Loucy (cell line): Measurements from ENCODE around the gene NGFR.

Experiments used
- H2AFZ ChIP-seq: fragments of 200-600 bp; sonication (generic); 2 replicates; pipeline ENCODE4 v1.6.0; 2016; ENCODE audit warnings: antibody characterized with exemption, mild to moderate bottlenecking, low read length, moderate library complexity
- H3F3A ChIP-seq: fragments of 200-600 bp; 2 replicates; pipeline ENCODE4 v1.6.0; 2016; ENCODE audit warnings: antibody characterized with exemption, low read depth, mild to moderate bottlenecking
- H3K27me3 ChIP-seq: fragments of 200-600 bp; sonication (generic); 2 replicates; pipeline ENCODE4 v1.6.1; 2014; ENCODE audit warnings: low read length, mild to moderate bottlenecking; ENCODE audit not compliant: insufficient read depth, poor library complexity, severe bottlenecking
- H3K36me3 ChIP-seq: fragments of 200-600 bp; sonication (generic); 2 replicates; pipeline ENCODE4 v1.6.1; 2016; ENCODE audit warnings: low read length; ENCODE audit not compliant: insufficient read depth
- H3K4me1 ChIP-seq: fragments of 200-600 bp; sonication (generic); 2 replicates; pipeline ENCODE4 v1.5.1; 2014; ENCODE audit warnings: low read length, mild to moderate bottlenecking; ENCODE audit not compliant: insufficient read depth, poor library complexity, severe bottlenecking
- H3K4me2 ChIP-seq: fragments of 200-600 bp; sonication (generic); 2 replicates; pipeline ENCODE4 v1.6.0; 2014; ENCODE audit warnings: antibody characterized with exemption, low read length, low read depth, mild to moderate bottlenecking; ENCODE audit not compliant: poor library complexity, severe bottlenecking
- H3K4me3 ChIP-seq: fragments of 200-600 bp; sonication (generic); 2 replicates; pipeline ENCODE4 v1.5.1; 2014; ENCODE audit warnings: low read length, mild to moderate bottlenecking, mixed read lengths; ENCODE audit not compliant: poor library complexity, severe bottlenecking
- H3K79me2 ChIP-seq: fragments of 200-600 bp; sonication (generic); 2 replicates; pipeline ENCODE4 v1.6.1; 2014; ENCODE audit warnings: low read length; ENCODE audit not compliant: insufficient read depth
- H3K9ac ChIP-seq: fragments of 200-600 bp; sonication (generic); 2 replicates; pipeline ENCODE4 v1.6.0; 2014; ENCODE audit warnings: mild to moderate bottlenecking, low read depth, low read length, moderate library complexity; ENCODE audit not compliant: poor library complexity, severe bottlenecking
- H3K9me2 ChIP-seq: fragments of 200-600 bp; sonication (generic); replicated peaks from 2 replicates; pipeline ENCODE4 v1.6.1; 2016; ENCODE audit warnings: low read depth, low read length, mixed read lengths
- H3K9me3 ChIP-seq: fragments of 200-600 bp; sonication (generic); 2 replicates; pipeline ENCODE4 v1.6.1; 2014; ENCODE audit warnings: mild to moderate bottlenecking, antibody characterized with exemption, low read length, low read depth; ENCODE audit not compliant: insufficient read depth
- H4K20me1 ChIP-seq: fragments of 200-600 bp; sonication (generic); 2 replicates; pipeline ENCODE4 v1.6.0; 2014; ENCODE audit warnings: antibody characterized with exemption, low read length, mild to moderate bottlenecking; ENCODE audit not compliant: insufficient read depth, poor library complexity, severe bottlenecking
- CTCF ChIP-seq: fragments of 200-600 bp; sonication (generic); conservative IDR thresholded peaks from 2 replicates; pipeline ENCODE4 v1.5.1; 2014; ENCODE audit warnings: mild to moderate bottlenecking, antibody characterized with exemption, low read length
- EZH2phosphoT487 ChIP-seq: fragments of 200-600 bp; IDR thresholded peaks from 2 replicates; pipeline ENCODE4 v1.6.1; 2018; ENCODE audit warnings: antibody characterized with exemption, mild to moderate bottlenecking, moderate library complexity, borderline replicate concordance

Gene NGFR

GRCh38 chr17:49545007-49545660, 50.0 kb downstream of the NGFR start:
- Histone ChIP-seq H3K27me3 (no peaks in the 10 kb centered on the region), H4K20me1 (no peaks in the 10 kb centered on the region), H3K4me1 (peaks cover 7% of the 10 kb centered on the region), H3F3A (no peaks in the 10 kb centered on the region), H2AFZ (no peak overlapping the region), H3K36me3 (no peaks in the 10 kb centered on the region), H3K4me2 (no peak overlapping the region), H3K9ac (no peak overlapping the region), H3K9me3 (peaks cover 9% of the 10 kb centered on the region; the same call in 1 of the 2 replicates), H3K4me3 (no peak overlapping the region), H3K9me2 (no peaks in the 10 kb centered on the region), H3K79me2 (no peaks in the 10 kb centered on the region)
- no peak for TF ChIP-seq CTCF
- TF ChIP-seq EZH2phosphoT487: no peak

GRCh38 chr17:49545806-49546545, 50.9 kb downstream of the NGFR start:
- Histone ChIP-seq H3K4me1 (peaks cover 7% of the 10 kb centered on the region), H2AFZ (no peak overlapping the region), H3K79me2 (no peaks in the 10 kb centered on the region), H3K9me2 (no peaks in the 10 kb centered on the region), H3K4me3 (no peak overlapping the region), H3K27me3 (no peaks in the 10 kb centered on the region), H3K4me2 (no peak overlapping the region), H3K9ac (no peak overlapping the region), H3K36me3 (no peaks in the 10 kb centered on the region), H3K9me3 (peaks cover 9% of the 10 kb centered on the region; the same call in 1 of the 2 replicates), H4K20me1 (no peaks in the 10 kb centered on the region), H3F3A (no peaks in the 10 kb centered on the region)
- TF ChIP-seq EZH2phosphoT487 (no peak), CTCF (no peak)

- H3K9me3 ChIP-seq: peaks cover 9% of the 10 kb centered on the region; the same call in 1 of the 2 replicates
- no peaks in the 10 kb centered on the region for H3K79me2 ChIP-seq
- no peaks in the 10 kb centered on the region for H3K36me3 ChIP-seq
- no peak overlapping the region for H3K4me3 ChIP-seq
- H3K9me2 ChIP-seq: no peaks in the 10 kb centered on the region
- no peaks in the 10 kb centered on the region for H4K20me1 ChIP-seq
- TF ChIP-seq CTCF: no peak
- no peak for TF ChIP-seq EZH2phosphoT487
- no peak overlapping the region for H3K4me2 ChIP-seq
- peaks cover 7% of the 10 kb centered on the region for H3K4me1 ChIP-seq
- H2AFZ ChIP-seq: no peak overlapping the region
- H3K27me3 ChIP-seq: no peaks in the 10 kb centered on the region
- H3K9ac ChIP-seq: no peak overlapping the region
- H3F3A ChIP-seq: no peaks in the 10 kb centered on the region
These were observed 51.7 kb downstream of the NGFR start for GRCh38 chr17:49546546-49547535.
